GM21717 (cell line): ENCODE measurements around the gene APOL1.
A peak's percentile ranks its signal among the peaks of the same experiment; 100 is the strongest.
"Not testable (repeated sequence)": the region's sequence is repeated elsewhere in the genome, so short reads cannot be mapped to it uniquely, and the experiment has no call there.

Experiments used
- ATAC-seq: cut with Tn5 transposase; IDR thresholded peaks from one replicate; pipeline ENCODE4 v1.9.1; 2021; ENCODE audit warnings: mild to moderate bottlenecking, moderate library complexity; ENCODE audit not compliant: unreplicated experiment

Gene APOL1

GRCh38 chr22:36252754-36253522 is at the start of gene APOL1:
APOL1 (plus strand) TSS chr22:36253133; CDS start chr22:36254956, 1,823 bp downstream.
- peak; percentile 57 for ATAC-seq

- ATAC-seq: not testable (repeated sequence)
Observed at GRCh38 chr22:36203441-36203840, 49.5 kb upstream of the APOL1 start.

- no peak for ATAC-seq
Observed at GRCh38 chr22:36204001-36204631, 48.8 kb upstream of the APOL1 start.

- ATAC-seq: no peak
Observed at GRCh38 chr22:36204632-36205015, 48.3 kb upstream of the APOL1 start.

GRCh38 chr22:36205573-36205972 is 47.4 kb upstream of the APOL1 start:
- not testable (repeated sequence) for ATAC-seq

- no peak for ATAC-seq
Observed at GRCh38 chr22:36206255-36206654, 46.7 kb upstream of the APOL1 start.

- ATAC-seq: no peak
Observed at GRCh38 chr22:36208162-36208765, 44.7 kb upstream of the APOL1 start.

GRCh38 chr22:36208914-36209313 is 44.0 kb upstream of the APOL1 start:
- ATAC-seq: no peak

GRCh38 chr22:36209488-36209908 is 43.4 kb upstream of the APOL1 start:
- ATAC-seq: not testable (repeated sequence)

- no peak for ATAC-seq
Observed at GRCh38 chr22:36210224-36210623, 42.7 kb upstream of the APOL1 start.

- ATAC-seq: no peak
Observed at GRCh38 chr22:36211237-36211861, 41.6 kb upstream of the APOL1 start.

- no peak for ATAC-seq
Observed at GRCh38 chr22:36212901-36213300, 40.0 kb upstream of the APOL1 start.

- no peak for ATAC-seq
Observed at GRCh38 chr22:36213586-36213985, 39.3 kb upstream of the APOL1 start.

- no peak for ATAC-seq
Observed at GRCh38 chr22:36215981-36216380, 37.0 kb upstream of the APOL1 start.

GRCh38 chr22:36218648-36219193 is 34.2 kb upstream of the APOL1 start:
- no peak for ATAC-seq

GRCh38 chr22:36220451-36220921 is 32.4 kb upstream of the APOL1 start:
- ATAC-seq: no peak

- ATAC-seq: no peak
Observed at GRCh38 chr22:36221799-36222751, 30.9 kb upstream of the APOL1 start.

GRCh38 chr22:36222887-36223450 is 30.0 kb upstream of the APOL1 start:
- ATAC-seq: no peak

- ATAC-seq: no peak
Observed at GRCh38 chr22:36223504-36223903, 29.4 kb upstream of the APOL1 start.

- ATAC-seq: no peak
Observed at GRCh38 chr22:36224245-36224644, 28.7 kb upstream of the APOL1 start.
